Lung (tissue), 12 donors: Measurements from ENCODE around the gene NCAM1. TPM values are rescaled to one million over a fixed set of nuclear protein-coding genes. Genes with fewer than 3 reads are reported as not detected.

Experiments used
- ATAC-seq: fragments of 200-7000 bp; cut with Tn5 transposase; one replicate; pipeline ENCODE4 v1.9.1; 2020; ENCODE audit warnings: moderate number of reproducible peaks; ENCODE audit not compliant: insufficient read depth, low FRiP score
- DNase-seq, 3 donors: peaks; one replicate each; pipeline ENCODE4 v3.0.0-alpha.2; 2013 to 2017
- H3K27ac ChIP-seq, 2 donors: one replicate each; pipeline ENCODE4 v1.5.1; 2013; ENCODE audit warnings: mild to moderate bottlenecking in 2 of 2, moderate library complexity in 2 of 2, control low read depth in 1 of 2, inconsistent platforms in 1 of 2, low read depth in 1 of 2, low read length in 1 of 2
- H3K27me3 ChIP-seq, 3 donors: one replicate each; pipeline ENCODE4 v1.5.1; 2013; ENCODE audit warnings: low read length in 2 of 3; ENCODE audit not compliant: control insufficient read depth in 3 of 3, insufficient read depth in 3 of 3
- H3K36me3 ChIP-seq, 4 donors: one replicate each; pipeline ENCODE4 v1.5.1; 2013; ENCODE audit warnings: low read length in 4 of 4, mild to moderate bottlenecking in 1 of 4, moderate library complexity in 1 of 4; ENCODE audit not compliant: control insufficient read depth in 4 of 4, insufficient read depth in 4 of 4
- H3K4me1 ChIP-seq, 5 donors: one replicate each; pipeline ENCODE4 v1.5.1; 2013; ENCODE audit warnings: low read length in 5 of 5, mild to moderate bottlenecking in 2 of 5, moderate library complexity in 1 of 5; ENCODE audit not compliant: control insufficient read depth in 5 of 5, insufficient read depth in 5 of 5
- H3K4me3 ChIP-seq: one replicate; pipeline ENCODE4 v1.5.1; 2013; ENCODE audit warnings: mild to moderate bottlenecking, control low read depth, moderate library complexity
- H3K9ac ChIP-seq, 2 donors: one replicate each; pipeline ENCODE4 v1.5.1; 2013; ENCODE audit warnings: low read length in 2 of 2, control low read depth in 1 of 2; ENCODE audit not compliant: insufficient read depth in 1 of 2
- H3K9me3 ChIP-seq, 4 donors: one replicate each; pipeline ENCODE4 v1.5.1; 2013; ENCODE audit warnings: low read length in 3 of 4, mild to moderate bottlenecking in 1 of 4, moderate library complexity in 1 of 4; ENCODE audit not compliant: control insufficient read depth in 4 of 4, insufficient read depth in 3 of 4
- WGBS, 2 donors: extraction: QIAGEN DNeasy Blood & Tissue Kit; methylation state at CpG; one replicate each; pipeline ENCODE4 v1.1.7; 2013; 5-methylcytosine and 5-hydroxymethylcytosine counted together
- polyA plus RNA-seq, 2 donors: library from polyadenylated mRNA; stranded (reverse); fragments of 200-250 nt; gene quantifications; one replicate each; pipeline ENCODE4 v1.2.1, GENCODE V29; 2013
- total RNA-seq, 2 donors: library from RNA; depleted of rRNA in 1 of 2; stranded (reverse); fragments of >200 nt in 1 of 2; gene quantifications; one replicate each; pipeline ENCODE4 v1.2.1, GENCODE V29; 2014 to 2021
- TF ChIP-seq, protein P1 (sequence below): IDR thresholded peaks from 2 replicates; pipeline ENCODE4 v1.5.1; 2012; ENCODE audit warnings: mild to moderate bottlenecking; ENCODE audit errors: control extremely low read depth, extremely low read depth
- donor health status: control.
- donor health status: control.
- donor health status: Bipolar disorder and iron deficiency.
- donor health status: healthy.
- donor health status: DM: yes; HTN: yes; CAD: no.

The NCAM1 gene
- total and polyA plus RNA-seq, 4 donors = 0.28 to 36.5 (median 2.4) TPM

DNA sequence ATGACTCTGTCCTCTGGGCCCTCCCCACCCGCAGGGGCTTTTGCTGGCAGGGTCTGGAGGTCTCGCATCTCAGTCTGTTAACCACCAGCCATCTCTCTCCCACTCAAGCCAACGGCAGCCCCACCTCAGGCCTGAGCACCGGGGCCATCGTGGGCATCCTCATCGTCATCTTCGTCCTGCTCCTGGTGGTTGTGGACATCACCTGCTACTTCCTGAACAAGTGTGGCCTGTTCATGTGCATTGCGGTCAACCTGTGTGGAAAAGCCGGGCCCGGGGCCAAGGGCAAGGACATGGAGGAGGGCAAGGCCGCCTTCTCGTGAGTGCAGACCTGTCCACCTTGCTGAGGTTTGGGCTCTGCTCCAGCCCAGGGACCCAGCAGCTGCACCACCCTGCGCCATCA is 308.9 kb downstream of the NCAM1 start:
- no peaks in the 10 kb centered on the region for H3K4me1 ChIP-seq
- no peak overlapping the region for H3K9ac ChIP-seq
- no peaks in the 10 kb centered on the region for H3K27me3 ChIP-seq
- 93 to 96% methylated on average over 13 of the region's 13 CpGs for WGBS, 2 donors
- H3K27ac ChIP-seq = no peak overlapping the region
- H3K4me3 ChIP-seq = no peak overlapping the region
- ATAC-seq = no peak
- no peaks in the 10 kb centered on the region for H3K9me3 ChIP-seq
- TF ChIP-seq, protein P1, sequence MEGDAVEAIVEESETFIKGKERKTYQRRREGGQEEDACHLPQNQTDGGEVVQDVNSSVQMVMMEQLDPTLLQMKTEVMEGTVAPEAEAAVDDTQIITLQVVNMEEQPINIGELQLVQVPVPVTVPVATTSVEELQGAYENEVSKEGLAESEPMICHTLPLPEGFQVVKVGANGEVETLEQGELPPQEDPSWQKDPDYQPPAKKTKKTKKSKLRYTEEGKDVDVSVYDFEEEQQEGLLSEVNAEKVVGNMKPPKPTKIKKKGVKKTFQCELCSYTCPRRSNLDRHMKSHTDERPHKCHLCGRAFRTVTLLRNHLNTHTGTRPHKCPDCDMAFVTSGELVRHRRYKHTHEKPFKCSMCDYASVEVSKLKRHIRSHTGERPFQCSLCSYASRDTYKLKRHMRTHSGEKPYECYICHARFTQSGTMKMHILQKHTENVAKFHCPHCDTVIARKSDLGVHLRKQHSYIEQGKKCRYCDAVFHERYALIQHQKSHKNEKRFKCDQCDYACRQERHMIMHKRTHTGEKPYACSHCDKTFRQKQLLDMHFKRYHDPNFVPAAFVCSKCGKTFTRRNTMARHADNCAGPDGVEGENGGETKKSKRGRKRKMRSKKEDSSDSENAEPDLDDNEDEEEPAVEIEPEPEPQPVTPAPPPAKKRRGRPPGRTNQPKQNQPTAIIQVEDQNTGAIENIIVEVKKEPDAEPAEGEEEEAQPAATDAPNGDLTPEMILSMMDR = no peak
- peaks cover 0 to 3% (median under 1%) of the 10 kb centered on the region in 4 donors for H3K36me3 ChIP-seq
- DNase-seq = no peak

- DNase-seq = no peak
- WGBS, 2 donors = 93 to 95% methylated on average over 14 of the region's 14 CpGs
Observed at GRCh38 chr11:113271551-113272245, 310.5 kb downstream of the NCAM1 start.

GRCh38 chr11:113272281-113272680 is 311.1 kb downstream of the NCAM1 start:
- WGBS, 2 donors = 70 to 77% methylated on average over 5 of the region's 5 CpGs
- H3K4me3 ChIP-seq = no peak overlapping the region
- H3K9ac ChIP-seq = no peak overlapping the region
- ATAC-seq (no peak), DNase-seq (no peak)
- H3K27me3 ChIP-seq = no peaks in the 10 kb centered on the region
- no peaks in the 10 kb centered on the region for H3K9me3 ChIP-seq
- peaks cover 0 to 3% (median under 1%) of the 10 kb centered on the region in 4 donors for H3K36me3 ChIP-seq
- H3K4me1 ChIP-seq = no peaks in the 10 kb centered on the region
- TF ChIP-seq, protein P1 = no peak
- H3K27ac ChIP-seq = no peak overlapping the region

More at GRCh38 chr11:113271551-113272245, 310.5 kb downstream of the NCAM1 start:
- Histone ChIP-seq H3K4me1 (no peaks in the 10 kb centered on the region), H3K4me3 (no peak overlapping the region), H3K27me3 (no peaks in the 10 kb centered on the region), H3K9ac (no peak overlapping the region), H3K9me3 (no peaks in the 10 kb centered on the region), H3K36me3 (peaks cover 0 to 3% (median under 1%) of the 10 kb centered on the region in 4 donors), H3K27ac (no peak overlapping the region)
- TF ChIP-seq, protein P1 = no peak
- ATAC-seq = no peak
